HEK293 (cell line): ENCODE measurements around the gene DCDC1.

Source experiments
- CTCF ChIP-seq: fragments of 450-650 bp; formaldehyde crosslinking; IDR thresholded peaks from 2 replicates; pipeline ENCODE4 v1.5.1; 2016; ENCODE audit warnings: missing biosample characterization, missing genetic modification characterization
- REST ChIP-seq: fragments of 450-650 bp; formaldehyde crosslinking; IDR thresholded peaks from 2 replicates; pipeline ENCODE4 v1.5.1; 2016; ENCODE audit warnings: missing biosample characterization, missing genetic modification characterization
- ZNF138 ChIP-seq: fragments of 450-650 bp; formaldehyde crosslinking; IDR thresholded peaks from 2 replicates; pipeline ENCODE4 v1.5.1; 2016; ENCODE audit warnings: missing biosample characterization, missing genetic modification characterization, borderline replicate concordance
- ZNF211 ChIP-seq: fragments of 450-650 bp; formaldehyde crosslinking; IDR thresholded peaks from 2 replicates; pipeline ENCODE4 v1.5.1; 2016; ENCODE audit warnings: low read depth, missing biosample characterization, missing genetic modification characterization
- ZNF274 ChIP-seq, 2 experiments: fragments of 200-500 bp in 1 of 2; fragments of 450-650 bp in 1 of 2; sonication (Bioruptor generic) in 1 of 2; formaldehyde crosslinking in 1 of 2; IDR thresholded peaks; 2 replicates each; pipeline versions ENCODE4 v1.5.1 to v1.6.1; 2014 to 2016; ENCODE audit warnings: borderline replicate concordance in 1 of 2, inconsistent platforms in 1 of 2, low read length in 1 of 2, missing biosample characterization in 1 of 2, missing genetic modification characterization in 1 of 2
- ZNF335 ChIP-seq: fragments of 450-650 bp; formaldehyde crosslinking; conservative IDR thresholded peaks from 2 replicates; pipeline ENCODE4 v1.5.1; 2016; ENCODE audit warnings: missing biosample characterization, missing genetic modification characterization
- ZNF530 ChIP-seq: fragments of 450-650 bp; formaldehyde crosslinking; IDR thresholded peaks from 2 replicates; pipeline ENCODE4 v1.5.1; 2016; ENCODE audit warnings: low read depth, missing biosample characterization, missing genetic modification characterization
- ZNF624 ChIP-seq: fragments of 450-650 bp; formaldehyde crosslinking; IDR thresholded peaks from 2 replicates; pipeline ENCODE4 v1.5.1; 2017; ENCODE audit warnings: missing biosample characterization, missing genetic modification characterization

GRCh38 chr11:30889143-30889794 is 480.3 kb downstream of the DCDC1 start:
- no peak for TF ChIP-seq ZNF138
- TF ChIP-seq ZNF335 = no peak
- TF ChIP-seq CTCF (tag by site-specific recombination) = no peak
- no peak for TF ChIP-seq ZNF211 (tag by site-specific recombination)
- no peak for TF ChIP-seq REST (tag by site-specific recombination)
- TF ChIP-seq ZNF530 (tag by site-specific recombination) = no peak
- no peak for TF ChIP-seq ZNF624 (tag by site-specific recombination)
- TF ChIP-seq ZNF274 (IDR thresholded peaks at IDR 0.05; ENCODE audit: low read length) = no peak
- TF ChIP-seq ZNF274 (tag by site-specific recombination; IDR thresholded peaks at IDR 0.05; ENCODE audit: borderline replicate concordance) = no peak
